ENCODE results near the gene CCNE1.

CCNE1 gene

GRCh38 chr19:29844891-29845573 is 33.2 kb downstream of the CCNE1 start:
- DNase-seq (ENCODE audit: low spot score), result peak; percentile 97

GRCh38 chr19:29845574-29846176 is 33.9 kb downstream of the CCNE1 start:
- DNase-seq (ENCODE audit: low spot score), result no peak

- DNase-seq (ENCODE audit: low spot score), result no peak
Observed at GRCh38 chr19:29849208-29849607, 37.4 kb downstream of the CCNE1 start.

- no peak for DNase-seq (ENCODE audit: low spot score)
Observed at GRCh38 chr19:29850482-29850881, 38.7 kb downstream of the CCNE1 start.

GRCh38 chr19:29851769-29852521 is 40.2 kb downstream of the CCNE1 start:
- DNase-seq (ENCODE audit: low spot score), result no peak

- DNase-seq (ENCODE audit: low spot score), result no peak
Observed at GRCh38 chr19:29854033-29854432, 42.2 kb downstream of the CCNE1 start.

GRCh38 chr19:29855087-29855486 is 43.3 kb downstream of the CCNE1 start:
- DNase-seq (ENCODE audit: low spot score), result no peak

GRCh38 chr19:29855741-29856500 is 44.1 kb downstream of the CCNE1 start:
- no peak for DNase-seq (ENCODE audit: low spot score)

- no peak for DNase-seq (ENCODE audit: low spot score)
Observed at GRCh38 chr19:29858000-29858596, 46.3 kb downstream of the CCNE1 start.

- no peak for DNase-seq (ENCODE audit: low spot score)
Observed at GRCh38 chr19:29858621-29859020, 46.8 kb downstream of the CCNE1 start.

GRCh38 chr19:29860492-29860891 is 48.7 kb downstream of the CCNE1 start:
- no peak for DNase-seq (ENCODE audit: low spot score)

GRCh38 chr19:29861574-29861973 is 49.8 kb downstream of the CCNE1 start:
- no peak for DNase-seq (ENCODE audit: low spot score)

GRCh38 chr19:29866011-29866410 is 54.2 kb downstream of the CCNE1 start:
- no peak for DNase-seq (ENCODE audit: low spot score)

GRCh38 chr19:29867984-29868383 is 56.2 kb downstream of the CCNE1 start:
- no peak for DNase-seq (ENCODE audit: low spot score)

GRCh38 chr19:29871143-29871542 is 59.4 kb downstream of the CCNE1 start:
- DNase-seq (ENCODE audit: low spot score), result no peak

GRCh38 chr19:29872224-29872731 is 60.5 kb downstream of the CCNE1 start:
- DNase-seq (ENCODE audit: low spot score), result peak; percentile 70

GRCh38 chr19:29873024-29873800 is 61.4 kb downstream of the CCNE1 start:
- DNase-seq (ENCODE audit: low spot score), result peak; percentile 87

Data from ecto neural progenitor cell (in vitro differentiated cells).